H1 (cell line): ENCODE data around the gene ADD1. TPM values are rescaled to one million over a fixed set of nuclear protein-coding genes. Genes with fewer than 3 reads are reported as not detected.

Experiments
- GTF2F1 ChIP-seq: IDR thresholded peaks from 2 replicates; pipeline ENCODE4 v1.6.1; 2012; ENCODE audit warnings: low read depth, low read length, improper control_type of control experiment, borderline replicate concordance
- POLR2AphosphoS5 ChIP-seq: IDR thresholded peaks from 2 replicates; pipeline ENCODE4 v1.6.1; 2011; ENCODE audit warnings: low read depth, low read length
- RAD21 ChIP-seq, 2 experiments: IDR thresholded peaks in 1 of 2; conservative IDR thresholded peaks in 1 of 2; 2 replicates each; pipeline ENCODE4 v1.6.1; 2011; ENCODE audit warnings: low read depth in 2 of 2, low read length in 2 of 2, improper control_type of control experiment in 1 of 2, inconsistent platforms in 1 of 2, mild to moderate bottlenecking in 1 of 2, moderate library complexity in 1 of 2
- SP4 ChIP-seq: IDR thresholded peaks from 2 replicates; pipeline ENCODE4 v1.6.1; 2012; ENCODE audit warnings: low read length, inconsistent platforms
- polyA plus RNA-seq, 7 experiments: library from polyadenylated mRNA; depleted of rRNA in 3 of 7; stranded (reverse) in 5 of 7; unstranded in 2 of 7; fragments of >200 nt in 5 of 7; fragments of 200-250 nt in 2 of 7; gene quantifications; 1 replicate in 5 of 7; 2 replicates in 1 of 7; 4 replicates in 1 of 7; pipeline versions ENCODE4 v1.2.1 to v1.2.3, GENCODE V29; 2011 to 2013; ENCODE audit warnings: missing spikeins in 2 of 7, mixed read lengths in 2 of 7
- total RNA-seq: library from RNA; stranded (reverse); fragmentation: NEBNext Ultra II Directional; extraction: Animal tissue kit (Norgen Biotek cat#: 25700); gene quantifications from 2 replicates; pipeline ENCODE4 v1.2.1, GENCODE V29; 2021

ADD1 gene
- total and polyA plus RNA-seq, 2 of the 8 experiments (the other 6 are each of a cell fraction or from before 2014, with no cell fraction given) = 113 to 143 TPM

- no peak for TF ChIP-seq RAD21 (IDR thresholded peaks at IDR 0.05 in 1 of 2, conservative IDR thresholded peaks at IDR 0.05 in 1 of 2; ENCODE audit: low read depth in 2 of 2, low read length in 2 of 2)
- TF ChIP-seq SP4 = no peak
- no peak for TF ChIP-seq POLR2AphosphoS5
- TF ChIP-seq GTF2F1 = no peak
These were observed 103.4 kb downstream of the ADD1 start (continued) for GRCh38 chr4:2946812-2947600.
